ENCODE measurements around the gene KCNN3.

The KCNN3 gene

DNA sequence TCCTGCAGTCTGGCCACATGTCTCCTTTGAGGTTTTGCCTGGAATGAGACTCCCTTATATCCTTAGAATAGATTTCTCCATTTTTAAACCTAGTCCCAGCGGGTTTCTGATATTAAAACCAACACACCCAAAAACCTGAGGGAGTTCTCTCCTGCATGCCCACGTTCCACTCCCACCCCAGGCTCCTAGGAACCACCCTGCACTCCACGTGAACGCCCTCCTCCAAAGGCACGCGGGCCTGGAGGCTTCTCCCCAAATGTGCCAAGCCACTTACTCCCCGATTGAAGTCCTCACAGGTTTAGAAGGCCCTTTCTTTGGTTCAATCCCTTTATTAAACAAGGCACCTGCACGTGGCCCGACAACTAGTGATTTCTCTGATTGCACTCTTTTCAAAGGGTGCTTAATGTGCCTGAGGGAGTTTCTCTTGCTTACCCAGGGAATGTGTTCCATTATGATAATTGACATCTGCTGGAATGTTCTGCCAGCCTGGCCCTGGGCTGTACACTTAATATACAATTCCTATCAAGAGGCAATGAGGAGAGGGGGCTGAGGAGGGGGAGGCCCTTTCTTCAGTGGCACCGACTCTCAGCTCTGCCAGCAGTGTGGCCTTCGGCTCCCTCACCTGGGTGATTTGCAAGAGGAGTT lies 157.8 kb downstream of the KCNN3 start:
- peaks cover 3% of the 10 kb centered on the region for H3K4me1 Mint-ChIP-seq (ENCODE audit: low read depth)
- no peak overlapping the region for H3K4me3 Mint-ChIP-seq
- no peaks in the 10 kb centered on the region for H3K27me3 Mint-ChIP-seq (ENCODE audit: low read depth)

GRCh38 chr1:154711416-154711815 lies 158.7 kb downstream of the KCNN3 start:
- Mint-ChIP-seq H3K4me1 (ENCODE audit: low read depth) (peaks cover 3% of the 10 kb centered on the region), H3K27ac (no peak overlapping the region), H3K9me3 (no peaks in the 10 kb centered on the region), H3K36me3 (ENCODE audit: low read depth) (no peaks in the 10 kb centered on the region), H3K27me3 (ENCODE audit: low read depth) (no peaks in the 10 kb centered on the region), H3K4me3 (no peak overlapping the region)
- DNase-seq (ENCODE audit: low spot score) = no peak

More for the DNA sequence above, 157.8 kb downstream of the KCNN3 start:
- no peaks in the 10 kb centered on the region for H3K9me3 Mint-ChIP-seq
- no peak overlapping the region for H3K27ac Mint-ChIP-seq
- DNase-seq (ENCODE audit: low spot score) = no peak
- no peaks in the 10 kb centered on the region for H3K36me3 Mint-ChIP-seq (ENCODE audit: low read depth)

- no peaks in the 10 kb centered on the region for H3K36me3 Mint-ChIP-seq (ENCODE audit: low read depth)
- no peak overlapping the region for H3K4me3 Mint-ChIP-seq
- no peaks in the 10 kb centered on the region for H3K4me1 Mint-ChIP-seq (ENCODE audit: low read depth)
- no peak for DNase-seq (ENCODE audit: low spot score)
- H3K9me3 Mint-ChIP-seq = no peaks in the 10 kb centered on the region
- H3K27ac Mint-ChIP-seq = no peak overlapping the region
- H3K27me3 Mint-ChIP-seq (ENCODE audit: low read depth) = peaks cover 4% of the 10 kb centered on the region
Measured at GRCh38 chr1:154710106-154710505, 160.0 kb downstream of the KCNN3 start.

GRCh38 chr1:154707901-154708463 lies 162.1 kb downstream of the KCNN3 start:
- DNase-seq (ENCODE audit: low spot score) = no peak
- H3K9me3 Mint-ChIP-seq = no peaks in the 10 kb centered on the region
- no peak overlapping the region for H3K27ac Mint-ChIP-seq
- no peak overlapping the region for H3K4me3 Mint-ChIP-seq
- no peaks in the 10 kb centered on the region for H3K36me3 Mint-ChIP-seq (ENCODE audit: low read depth)
- peaks cover 6% of the 10 kb centered on the region for H3K27me3 Mint-ChIP-seq (ENCODE audit: low read depth)
- H3K4me1 Mint-ChIP-seq (ENCODE audit: low read depth) = no peaks in the 10 kb centered on the region

DNA sequence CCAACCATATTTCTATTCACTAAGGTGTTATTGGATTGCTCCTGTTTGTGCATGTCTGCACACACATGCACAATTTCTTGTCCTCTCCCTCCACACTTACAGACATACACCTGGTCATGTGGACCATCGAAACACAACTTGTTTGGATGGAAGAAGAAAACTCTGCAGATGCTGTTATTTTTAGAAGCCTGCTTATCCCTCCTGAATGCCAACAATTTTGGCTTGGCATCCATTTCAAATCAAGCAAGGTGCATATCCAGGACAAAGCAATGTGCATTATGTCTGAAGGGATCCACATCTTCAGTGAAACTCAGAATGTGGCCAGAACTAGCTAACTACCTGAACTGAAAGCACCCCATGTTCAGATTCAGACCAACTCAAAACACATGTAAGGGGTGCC lies 163.2 kb downstream of the KCNN3 start:
- Mint-ChIP-seq H3K4me1 (ENCODE audit: low read depth) (no peaks in the 10 kb centered on the region), H3K27me3 (ENCODE audit: low read depth) (peaks cover 6% of the 10 kb centered on the region), H3K9me3 (no peaks in the 10 kb centered on the region), H3K4me3 (no peak overlapping the region), H3K36me3 (ENCODE audit: low read depth) (no peaks in the 10 kb centered on the region), H3K27ac (no peak overlapping the region)
- DNase-seq (ENCODE audit: low spot score) = no peak

DNA sequence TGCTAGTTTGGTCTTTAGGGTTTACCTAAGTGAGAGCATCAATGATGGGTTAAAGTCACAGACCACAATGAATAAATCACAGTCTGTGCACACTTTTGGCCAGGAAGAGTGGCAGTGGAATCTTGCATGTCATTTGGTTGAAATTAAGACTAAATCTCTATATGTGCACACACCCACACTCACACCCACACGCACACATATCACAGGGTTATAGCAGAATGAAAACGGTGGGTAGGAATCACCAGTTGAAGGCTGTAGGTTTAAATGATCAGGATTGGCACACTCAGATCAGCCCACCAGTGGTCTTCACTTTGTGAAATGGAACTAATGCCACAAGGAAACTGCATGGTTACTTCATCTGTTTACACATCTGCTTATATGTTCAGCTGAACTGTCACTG lies 164.5 kb downstream of the KCNN3 start:
- Mint-ChIP-seq H3K36me3 (ENCODE audit: low read depth) (no peaks in the 10 kb centered on the region), H3K27ac (no peak overlapping the region), H3K27me3 (ENCODE audit: low read depth) (peaks cover 6% of the 10 kb centered on the region), H3K9me3 (no peaks in the 10 kb centered on the region), H3K4me1 (ENCODE audit: low read depth) (no peaks in the 10 kb centered on the region), H3K4me3 (no peak overlapping the region)
- no peak for DNase-seq (ENCODE audit: low spot score)

- H3K27me3 Mint-ChIP-seq (ENCODE audit: low read depth) = peaks cover 6% of the 10 kb centered on the region
- H3K27ac Mint-ChIP-seq = no peak overlapping the region
- H3K9me3 Mint-ChIP-seq = no peaks in the 10 kb centered on the region
- peaks cover 4% of the 10 kb centered on the region for H3K4me1 Mint-ChIP-seq (ENCODE audit: low read depth)
- no peak overlapping the region for H3K4me3 Mint-ChIP-seq
- H3K36me3 Mint-ChIP-seq (ENCODE audit: low read depth) = no peaks in the 10 kb centered on the region
- DNase-seq (ENCODE audit: low spot score) = no peak
Measured at GRCh38 chr1:154703170-154703569, 166.9 kb downstream of the KCNN3 start.

- Mint-ChIP-seq H3K36me3 (ENCODE audit: low read depth) (no peaks in the 10 kb centered on the region), H3K4me1 (ENCODE audit: low read depth) (peaks cover 4% of the 10 kb centered on the region), H3K4me3 (no peak overlapping the region), H3K9me3 (no peaks in the 10 kb centered on the region), H3K27me3 (ENCODE audit: low read depth) (peaks cover 4% of the 10 kb centered on the region), H3K27ac (no peak overlapping the region)
- peak; percentile 17 for DNase-seq (ENCODE audit: low spot score)
Measured at GRCh38 chr1:154698320-154699096, 171.6 kb downstream of the KCNN3 start.

DNA sequence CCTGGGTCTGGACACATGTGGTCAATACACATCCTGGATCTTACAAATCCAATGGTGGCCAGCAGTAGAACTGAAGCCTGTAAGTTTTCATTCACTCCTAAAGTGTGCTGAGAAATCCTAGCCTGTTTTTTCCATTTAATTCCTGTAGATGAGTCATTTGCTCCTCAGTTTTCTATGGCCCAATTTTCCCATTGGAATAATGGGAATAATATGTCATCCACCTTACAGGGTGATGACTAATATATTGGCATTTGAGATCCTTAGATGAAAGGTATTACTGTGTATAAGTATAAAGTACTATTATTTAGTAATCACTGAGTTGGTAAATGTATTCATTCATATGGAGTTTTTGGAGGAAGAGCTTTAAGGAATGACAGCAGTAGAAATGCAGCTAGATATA lies 172.4 kb downstream of the KCNN3 start:
- no peak overlapping the region for H3K4me3 Mint-ChIP-seq

DNA sequence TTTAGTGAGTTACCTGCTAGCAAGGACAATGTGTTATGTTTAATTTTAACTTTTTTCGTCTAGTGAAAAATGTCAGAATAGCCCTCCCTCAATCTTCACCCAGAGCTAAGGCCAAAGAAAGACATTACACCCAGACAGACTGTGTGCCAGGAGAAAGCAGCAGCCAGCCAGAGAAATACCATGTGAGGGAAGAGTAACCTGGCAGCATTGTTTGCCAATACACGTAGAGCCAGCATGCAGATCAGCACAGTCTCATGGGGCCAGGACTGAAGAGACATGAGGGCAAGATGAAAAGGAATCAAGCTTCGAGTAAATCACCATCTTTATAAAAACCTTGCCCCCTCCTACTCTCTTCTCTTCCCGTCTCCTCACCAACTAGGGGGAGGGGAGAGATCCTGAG lies 173.6 kb downstream of the KCNN3 start:
- peaks cover 14% of the 10 kb centered on the region for H3K27me3 Mint-ChIP-seq (ENCODE audit: low read depth)
- H3K27ac Mint-ChIP-seq = no peak overlapping the region
- peaks cover 4% of the 10 kb centered on the region for H3K4me1 Mint-ChIP-seq (ENCODE audit: low read depth)
- H3K36me3 Mint-ChIP-seq (ENCODE audit: low read depth) = no peaks in the 10 kb centered on the region
- H3K9me3 Mint-ChIP-seq = no peaks in the 10 kb centered on the region
- H3K4me3 Mint-ChIP-seq = no peak overlapping the region
- DNase-seq (ENCODE audit: low spot score) = no peak

More for the DNA sequence above, 172.4 kb downstream of the KCNN3 start:
- Mint-ChIP-seq H3K36me3 (ENCODE audit: low read depth) (no peaks in the 10 kb centered on the region), H3K27me3 (ENCODE audit: low read depth) (peaks cover 9% of the 10 kb centered on the region), H3K27ac (no peak overlapping the region), H3K9me3 (no peaks in the 10 kb centered on the region), H3K4me1 (ENCODE audit: low read depth) (peaks cover 4% of the 10 kb centered on the region)
- no peak for DNase-seq (ENCODE audit: low spot score)

GRCh38 chr1:154695985-154696384 lies 174.1 kb downstream of the KCNN3 start:
- Mint-ChIP-seq H3K4me3 (no peak overlapping the region), H3K27ac (no peak overlapping the region), H3K4me1 (ENCODE audit: low read depth) (peaks cover 4% of the 10 kb centered on the region), H3K27me3 (ENCODE audit: low read depth) (peaks cover 14% of the 10 kb centered on the region), H3K9me3 (no peaks in the 10 kb centered on the region), H3K36me3 (ENCODE audit: low read depth) (no peaks in the 10 kb centered on the region)
- DNase-seq (ENCODE audit: low spot score) = no peak

- H3K4me1 Mint-ChIP-seq (ENCODE audit: low read depth) = peaks cover 4% of the 10 kb centered on the region
- no peaks in the 10 kb centered on the region for H3K9me3 Mint-ChIP-seq
- H3K27ac Mint-ChIP-seq = no peak overlapping the region
- H3K4me3 Mint-ChIP-seq = no peak overlapping the region
- peaks cover 17% of the 10 kb centered on the region for H3K27me3 Mint-ChIP-seq (ENCODE audit: low read depth)
- DNase-seq (ENCODE audit: low spot score) = no peak
- H3K36me3 Mint-ChIP-seq (ENCODE audit: low read depth) = no peaks in the 10 kb centered on the region
Measured at GRCh38 chr1:154694995-154695394, 175.1 kb downstream of the KCNN3 start.

GRCh38 chr1:154689083-154689482 lies 181.0 kb downstream of the KCNN3 start:
- Mint-ChIP-seq H3K27ac (no peak overlapping the region), H3K4me1 (ENCODE audit: low read depth) (no peaks in the 10 kb centered on the region), H3K27me3 (ENCODE audit: low read depth) (peaks cover 24% of the 10 kb centered on the region), H3K36me3 (ENCODE audit: low read depth) (no peaks in the 10 kb centered on the region), H3K9me3 (no peaks in the 10 kb centered on the region), H3K4me3 (no peak overlapping the region)
- DNase-seq (ENCODE audit: low spot score) = no peak

DNA sequence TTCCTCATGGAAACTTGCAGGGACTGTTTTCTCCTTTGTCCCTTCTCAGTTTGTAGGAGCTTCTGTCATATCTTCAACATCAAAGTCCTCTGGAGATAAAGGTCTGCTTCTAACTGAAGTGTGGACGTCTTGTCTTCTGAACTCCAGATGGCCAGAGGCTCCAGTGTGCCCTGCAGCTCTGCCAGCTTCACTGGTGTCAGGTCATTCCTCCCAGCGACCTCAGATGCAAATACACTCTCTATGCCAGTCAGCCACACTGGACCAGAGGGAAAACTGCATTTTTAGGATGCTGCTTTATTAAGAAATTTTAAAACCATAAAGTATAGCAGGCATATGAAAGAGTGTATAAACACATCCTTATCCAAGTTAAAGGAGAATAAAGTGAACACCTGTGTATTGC lies 183.6 kb downstream of the KCNN3 start:
- DNase-seq (ENCODE audit: low spot score) = no peak
- no peak overlapping the region for H3K27ac Mint-ChIP-seq
- peaks cover 12% of the 10 kb centered on the region for H3K27me3 Mint-ChIP-seq (ENCODE audit: low read depth)
- no peaks in the 10 kb centered on the region for H3K9me3 Mint-ChIP-seq
- H3K36me3 Mint-ChIP-seq (ENCODE audit: low read depth) = no peaks in the 10 kb centered on the region
- H3K4me3 Mint-ChIP-seq = no peak overlapping the region
- no peaks in the 10 kb centered on the region for H3K4me1 Mint-ChIP-seq (ENCODE audit: low read depth)

Data from T-helper 2 cell treated with Interferon-gamma antibody and Interleukin-4, amounts not matched to agents 5 μg/mL and 100 μg/mL, for 36 hours (primary cell).